Activated CD4-positive, alpha-beta memory T cell treated with anti-CD3 and anti-CD28 coated beads, Interleukin-2, amount 10 ng/mL, durations not matched to agents 7 days and 5 days (primary cell): ENCODE measurements around the gene OLIG3. TPM values are rescaled to one million over a fixed set of nuclear protein-coding genes. Genes with fewer than 3 reads are reported as not detected.

Source experiments
- CTCF ChIA-PET: fragments of 350-600 bp; sonication (Branson Sonifier 250); formaldehyde crosslinking; loops from one replicate; lab custom pipeline; 2021; ENCODE audit warnings: antibody characterized with exemption, inconsistent platforms; lab: Charles Lee
- POLR2A ChIA-PET: fragments of 350-600 bp; sonication (Branson Sonifier 250); formaldehyde crosslinking; loops from one replicate; lab custom pipeline; 2021; ENCODE audit warnings: antibody characterized with exemption; lab: Charles Lee
- DNase-seq: peaks from one replicate; pipeline ENCODE4 v3.0.0-alpha.2; 2020
- H3K27ac Mint-ChIP-seq: one replicate; pipeline ENCODE4 v1.8.0; 2021; ENCODE audit warnings: mild to moderate bottlenecking, mixed read lengths
- H3K27me3 Mint-ChIP-seq: one replicate; pipeline ENCODE4 v1.8.0; 2021; ENCODE audit warnings: mixed read lengths
- H3K36me3 Mint-ChIP-seq: one replicate; pipeline ENCODE4 v1.8.0; 2021; ENCODE audit warnings: low read depth, mixed read lengths
- H3K4me1 Mint-ChIP-seq: one replicate; pipeline ENCODE4 v1.8.0; 2021; ENCODE audit warnings: mixed read lengths
- H3K4me3 Mint-ChIP-seq: one replicate; pipeline ENCODE4 v1.8.0; 2021; ENCODE audit warnings: mild to moderate bottlenecking, mixed read lengths
- H3K9me3 Mint-ChIP-seq: one replicate; pipeline ENCODE4 v1.8.0; 2021; ENCODE audit warnings: mixed read lengths
- total RNA-seq, 2 experiments: library from RNA; stranded (reverse); gene quantifications; one replicate each; pipeline ENCODE4 v1.2.3, GENCODE V29; 2021

Gene OLIG3
- total RNA-seq, 2 experiments from 2014 or later, result 0.45 TPM

DNA sequence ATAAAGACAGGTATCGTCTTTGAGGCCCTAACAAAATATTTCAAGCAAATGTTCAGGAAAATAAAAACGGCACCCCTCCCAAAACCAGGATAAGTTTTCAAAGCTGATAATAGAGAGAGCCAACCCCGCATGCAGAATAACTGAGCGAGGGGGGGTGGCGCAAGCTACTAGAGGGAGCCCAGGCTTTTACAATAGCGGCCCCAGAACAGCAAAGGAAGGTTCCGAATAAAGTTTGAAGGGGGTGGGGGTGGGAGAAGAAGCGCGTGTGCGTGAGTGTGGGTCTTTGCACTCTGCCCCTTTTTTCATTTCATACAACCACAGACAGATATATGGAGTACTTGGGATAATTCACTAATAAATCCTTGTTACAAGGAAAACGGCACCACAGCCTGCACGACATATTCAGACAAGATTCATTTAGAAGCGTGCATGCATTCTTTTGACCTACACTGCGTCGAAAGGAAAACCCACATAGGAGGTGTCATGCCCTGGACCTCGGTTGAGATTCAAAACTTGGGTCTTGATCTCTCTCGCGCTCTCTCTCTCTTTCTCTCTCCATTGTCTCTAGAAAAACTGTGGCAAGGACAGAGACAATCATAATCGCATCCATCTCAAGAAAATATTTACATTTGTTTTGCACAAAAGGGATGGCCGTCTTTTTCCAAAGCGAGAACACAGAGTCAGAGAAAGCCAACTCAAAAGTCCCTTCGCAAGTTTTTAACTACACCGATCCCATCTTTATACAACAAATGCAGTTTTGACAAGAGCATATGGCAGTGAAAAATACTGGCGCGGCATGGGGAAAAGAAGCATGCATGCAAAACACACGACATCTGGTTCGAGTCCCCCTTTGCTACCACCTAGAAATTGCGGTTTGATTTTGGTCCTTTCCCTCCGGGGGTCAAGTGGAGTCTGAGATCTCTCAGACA lies 1.6 kb downstream of the OLIG3 start:
- H3K4me3 Mint-ChIP-seq, result peak overlapping the region; percentile 8
- POLR2A ChIA-PET, result interaction anchor here (0.6 to 1.1 kb wide), 2 partner anchors 12 to 88 kb away, joined by 3 to 4 read pairs; no protein-coding TSS in a partner anchor
- no peaks in the 10 kb centered on the region for H3K9me3 Mint-ChIP-seq
- peaks cover 17% of the 10 kb centered on the region for H3K36me3 Mint-ChIP-seq
- peaks cover 79% of the 10 kb centered on the region for H3K4me1 Mint-ChIP-seq
- H3K27ac Mint-ChIP-seq, result peak overlapping the region; percentile 52
- DNase-seq, result no peak
- CTCF ChIA-PET, result interaction anchor here (0.6 to 2.1 kb wide), 2 partner anchors 18 to 97 kb away, joined by 3 to 12 read pairs; no protein-coding TSS in a partner anchor
- H3K27me3 Mint-ChIP-seq, result peaks cover 94% of the 10 kb centered on the region

DNA sequence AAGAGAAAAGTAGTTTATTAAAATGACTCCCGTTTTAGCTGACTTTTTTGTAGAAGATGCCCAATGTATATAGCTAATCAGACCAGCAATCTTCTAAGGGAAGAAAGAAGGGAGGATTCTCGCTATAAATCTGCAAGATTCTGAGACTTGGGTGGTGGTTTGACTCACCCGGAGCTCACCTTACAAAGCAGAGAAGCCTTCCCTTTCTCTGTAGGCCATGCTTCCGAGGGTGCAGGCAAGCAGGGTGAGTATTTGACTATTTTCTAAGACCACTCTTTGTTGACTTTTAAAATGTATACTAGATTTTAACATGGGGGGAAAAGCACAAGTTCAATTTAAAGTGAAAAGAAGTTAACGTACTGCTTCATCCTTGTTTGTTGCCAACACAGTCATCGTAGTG lies 2.7 kb downstream of the OLIG3 start:
- peaks cover 95% of the 10 kb centered on the region for H3K27me3 Mint-ChIP-seq
- H3K27ac Mint-ChIP-seq, result no peak overlapping the region
- no peaks in the 10 kb centered on the region for H3K9me3 Mint-ChIP-seq
- DNase-seq, result no peak
- CTCF ChIA-PET, result interaction anchor here (2.1 kb wide), 1 partner anchor 98 kb away, joined by 12 read pairs; no protein-coding TSS in a partner anchor
- H3K4me3 Mint-ChIP-seq, result no peak overlapping the region
- H3K36me3 Mint-ChIP-seq, result peaks cover 17% of the 10 kb centered on the region
- POLR2A ChIA-PET, result interaction anchor here (1.1 kb wide), 1 partner anchor 13 kb away, joined by 4 read pairs; no protein-coding TSS in a partner anchor
- peaks cover 77% of the 10 kb centered on the region for H3K4me1 Mint-ChIP-seq

DNA sequence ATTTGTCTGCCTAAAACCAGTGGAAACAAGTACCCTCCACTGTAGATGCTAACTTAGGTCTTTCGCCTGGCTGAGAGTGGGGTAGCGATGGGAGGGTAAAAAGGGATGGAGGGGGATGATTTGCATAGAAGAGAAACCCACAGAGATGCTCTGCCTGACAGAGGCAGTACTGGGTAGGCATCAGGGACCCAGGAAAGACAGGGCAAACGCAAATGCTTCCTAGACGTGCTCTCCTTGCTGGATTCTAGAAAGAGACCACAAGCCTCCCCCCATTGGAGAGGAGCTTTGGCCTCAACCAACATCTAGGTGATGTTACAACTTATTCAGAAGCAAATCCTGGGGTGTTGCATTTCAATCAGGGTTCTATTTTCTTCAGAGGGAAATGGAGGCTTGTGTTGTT lies 3.2 kb downstream of the OLIG3 start:
- Mint-ChIP-seq H3K9me3 (no peaks in the 10 kb centered on the region), H3K27ac (no peak overlapping the region), H3K36me3 (peaks cover 17% of the 10 kb centered on the region), H3K27me3 (peaks cover 95% of the 10 kb centered on the region), H3K4me3 (no peak overlapping the region), H3K4me1 (peaks cover 72% of the 10 kb centered on the region)
- CTCF ChIA-PET, result interaction anchor here (2.1 kb wide), 1 partner anchor 98 kb away, joined by 12 read pairs; no protein-coding TSS in a partner anchor
- POLR2A ChIA-PET, result no interaction called here
- DNase-seq, result no peak

- H3K36me3 Mint-ChIP-seq, result peaks cover 16% of the 10 kb centered on the region
- ChIA-PET CTCF (interaction anchor here (2.1 kb wide), 1 partner anchor 99 kb away, joined by 12 read pairs; no protein-coding TSS in a partner anchor), POLR2A (no interaction called here)
- H3K9me3 Mint-ChIP-seq, result no peaks in the 10 kb centered on the region
- no peak for DNase-seq
- H3K4me1 Mint-ChIP-seq, result peaks cover 65% of the 10 kb centered on the region
- H3K27me3 Mint-ChIP-seq, result peaks cover 93% of the 10 kb centered on the region
- H3K4me3 Mint-ChIP-seq, result no peak overlapping the region
- H3K27ac Mint-ChIP-seq, result no peak overlapping the region
Observed at GRCh38 chr6:137490006-137490905, 3.9 kb downstream of the OLIG3 start.

- H3K36me3 Mint-ChIP-seq, result peaks cover 12% of the 10 kb centered on the region
- no peak for DNase-seq
- no peak overlapping the region for H3K27ac Mint-ChIP-seq
- ChIA-PET POLR2A (no interaction called here), CTCF (interaction anchor here (1.6 kb wide), 1 partner anchor 148 kb away, joined by 3 read pairs; no protein-coding TSS in a partner anchor)
- peaks cover 87% of the 10 kb centered on the region for H3K27me3 Mint-ChIP-seq
- no peak overlapping the region for H3K4me3 Mint-ChIP-seq
- H3K9me3 Mint-ChIP-seq, result no peaks in the 10 kb centered on the region
- H3K4me1 Mint-ChIP-seq, result peaks cover 56% of the 10 kb centered on the region
Observed at GRCh38 chr6:137489046-137490005, 4.9 kb downstream of the OLIG3 start.

DNA sequence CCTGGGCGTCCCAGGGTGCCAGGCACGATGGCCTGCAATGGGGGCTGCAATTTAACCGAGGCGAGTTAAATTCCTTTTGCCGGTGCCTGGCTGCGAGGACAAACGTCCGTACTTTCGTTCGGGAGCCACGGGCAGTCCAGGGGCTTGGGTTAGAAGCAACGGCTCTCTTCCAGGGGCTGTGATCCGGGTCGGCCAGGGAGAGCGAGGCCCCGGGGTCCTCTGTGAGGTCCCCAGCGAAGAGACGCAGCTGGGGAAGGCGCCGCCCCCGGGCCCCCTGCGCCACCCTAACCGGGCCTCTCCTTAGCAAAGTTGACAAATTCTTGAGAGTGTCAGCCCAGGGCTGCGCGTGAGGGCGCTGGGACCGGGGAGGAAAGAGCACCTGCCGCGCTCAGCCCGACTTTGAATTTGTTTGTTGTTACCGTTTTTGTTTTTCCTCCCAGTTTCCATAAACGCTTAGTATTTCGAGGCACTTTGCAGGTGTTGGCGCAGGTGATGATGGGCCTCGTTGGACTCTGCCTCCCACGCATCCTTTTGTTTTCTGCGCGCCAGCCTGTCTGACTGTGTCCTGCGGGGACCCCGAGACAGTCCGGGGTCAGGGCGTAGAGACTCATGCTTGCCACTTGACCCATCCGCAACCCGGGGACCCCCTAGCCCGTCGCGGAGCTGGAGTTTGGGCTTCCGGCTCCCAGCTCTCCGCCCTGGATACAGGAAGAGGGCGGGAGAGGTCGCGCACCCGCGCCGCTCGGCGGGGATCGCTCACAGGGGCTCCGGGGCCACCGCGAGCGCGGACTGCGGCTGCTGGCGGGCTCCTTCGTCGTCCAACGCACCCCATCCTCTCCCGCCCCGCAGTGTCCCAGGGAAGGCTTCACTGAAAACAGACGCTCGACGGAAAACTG lies 5.8 kb downstream of the OLIG3 start:
- Mint-ChIP-seq H3K4me3 (peak overlapping the region; percentile 49), H3K4me1 (peaks cover 46% of the 10 kb centered on the region), H3K9me3 (no peaks in the 10 kb centered on the region), H3K36me3 (peaks cover 12% of the 10 kb centered on the region), H3K27ac (no peak overlapping the region), H3K27me3 (peaks cover 87% of the 10 kb centered on the region)
- ChIA-PET POLR2A (no interaction called here), CTCF (interaction anchor here (1.6 kb wide), 1 partner anchor 147 kb away, joined by 3 read pairs; no protein-coding TSS in a partner anchor)
- peak; percentile 34 for DNase-seq

DNA sequence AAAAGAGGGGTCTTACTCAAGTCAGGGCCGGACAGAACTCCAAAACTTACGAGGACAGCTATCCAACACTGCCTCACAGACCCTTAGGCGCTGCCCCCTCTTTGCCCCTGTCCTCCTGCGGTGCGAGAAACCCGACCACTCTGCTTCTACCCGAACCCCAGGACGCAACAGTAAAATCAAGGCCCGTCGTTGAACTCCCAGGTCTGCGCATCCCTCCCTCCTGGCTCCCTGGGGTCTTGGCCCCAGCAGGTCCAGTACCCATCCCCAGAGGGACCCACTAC lies 6.4 kb downstream of the OLIG3 start:
- no peaks in the 10 kb centered on the region for H3K9me3 Mint-ChIP-seq
- peaks cover 11% of the 10 kb centered on the region for H3K36me3 Mint-ChIP-seq
- peaks cover 84% of the 10 kb centered on the region for H3K27me3 Mint-ChIP-seq
- H3K4me1 Mint-ChIP-seq, result peaks cover 42% of the 10 kb centered on the region
- DNase-seq, result no peak
- H3K27ac Mint-ChIP-seq, result no peak overlapping the region
- CTCF ChIA-PET, result no interaction called here
- H3K4me3 Mint-ChIP-seq, result no peak overlapping the region
- POLR2A ChIA-PET, result interaction anchor here (2.0 kb wide), 1 partner anchor 29 kb away, joined by 5 read pairs; no protein-coding TSS in a partner anchor

GRCh38 chr6:137487181-137487868 lies 6.9 kb downstream of the OLIG3 start:
- CTCF ChIA-PET, result interaction anchor here (0.6 to 1.5 kb wide), 3 partner anchors 11 to 173 kb away, joined by 3 read pairs; no protein-coding TSS in a partner anchor
- peaks cover 9% of the 10 kb centered on the region for H3K36me3 Mint-ChIP-seq
- H3K27me3 Mint-ChIP-seq, result peaks cover 82% of the 10 kb centered on the region
- POLR2A ChIA-PET, result interaction anchor here (1.9 to 2.0 kb wide), 2 partner anchors 8 to 30 kb away, joined by 5 to 7 read pairs; no protein-coding TSS in a partner anchor
- no peak for DNase-seq
- no peak overlapping the region for H3K4me3 Mint-ChIP-seq
- H3K27ac Mint-ChIP-seq, result no peak overlapping the region
- peaks cover 37% of the 10 kb centered on the region for H3K4me1 Mint-ChIP-seq
- no peaks in the 10 kb centered on the region for H3K9me3 Mint-ChIP-seq

DNA sequence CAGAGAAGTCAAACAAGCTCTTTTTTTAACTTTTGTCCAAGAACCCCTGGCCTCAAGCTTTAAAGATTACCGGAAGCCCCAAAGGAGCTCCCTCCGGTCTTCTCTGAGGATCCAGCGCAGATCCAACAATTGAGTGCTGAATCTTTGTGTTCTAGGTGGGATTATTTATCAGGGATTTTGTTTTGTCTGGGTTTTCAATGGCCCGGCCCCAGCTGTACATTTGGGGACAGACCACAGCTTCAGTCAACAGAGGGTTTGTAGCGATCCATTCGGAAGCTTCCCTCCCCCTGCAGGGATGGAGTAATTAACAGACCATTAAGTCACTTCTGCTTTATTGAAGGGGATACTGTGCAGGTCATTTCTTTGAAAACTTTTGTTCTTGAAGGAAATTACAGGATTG lies 7.8 kb downstream of the OLIG3 start:
- CTCF ChIA-PET, result interaction anchor here (0.7 to 1.5 kb wide), 2 partner anchors 12 to 172 kb away, joined by 3 read pairs; no protein-coding TSS in a partner anchor
- Mint-ChIP-seq H3K4me3 (no peak overlapping the region), H3K27ac (no peak overlapping the region), H3K4me1 (peaks cover 30% of the 10 kb centered on the region), H3K9me3 (no peaks in the 10 kb centered on the region), H3K36me3 (peaks cover 9% of the 10 kb centered on the region), H3K27me3 (peaks cover 78% of the 10 kb centered on the region)
- POLR2A ChIA-PET, result interaction anchor here (1.9 to 2.0 kb wide), 2 partner anchors 9 to 31 kb away, joined by 5 to 7 read pairs; no protein-coding TSS in a partner anchor
- no peak for DNase-seq

- Mint-ChIP-seq H3K9me3 (no peaks in the 10 kb centered on the region), H3K36me3 (no peaks in the 10 kb centered on the region), H3K4me3 (no peak overlapping the region), H3K27me3 (peaks cover 42% of the 10 kb centered on the region), H3K27ac (no peak overlapping the region), H3K4me1 (no peaks in the 10 kb centered on the region)
- DNase-seq, result no peak
- POLR2A ChIA-PET, result no interaction called here
- CTCF ChIA-PET, result interaction anchor here (0.6 kb wide), 1 partner anchor 815 kb away, joined by 3 read pairs; no protein-coding TSS in a partner anchor
Observed at GRCh38 chr6:137480431-137480830, 13.8 kb downstream of the OLIG3 start.
